H7 (cell line): ENCODE data around the gene PAIP1. TPM values are rescaled to one million over a fixed set of nuclear protein-coding genes. Genes with fewer than 3 reads are reported as not detected.

Experiments used
- total RNA-seq: library from RNA; depleted of rRNA; stranded (reverse); fragments of >200 nt; shearing (Covaris generic); gene quantifications from 2 replicates; pipeline ENCODE4 v1.2.3, GENCODE V29; 2014; rRNA removed

Gene PAIP1
- total RNA-seq, 1 experiment from 2014 or later = 117 TPM

Other genes with a start within 250 kb of the PAIP1 start
- gene HMGCS1, start 243.7 kb downstream of the PAIP1 start, total RNA-seq = 87.9 and 114 TPM in 2 replicates
- not detected in 2 replicates for gene CCL28, start 144.7 kb downstream of the PAIP1 start, total RNA-seq
- 5.5 and 6.3 TPM in 2 replicates for gene TMEM267, start 73.2 kb downstream of the PAIP1 start, total RNA-seq
- 20.1 and 24.8 TPM in 2 replicates for gene C5orf34, start 41.9 kb downstream of the PAIP1 start, total RNA-seq
- gene NNT, start 46.1 kb upstream of the PAIP1 start, total RNA-seq = 28.8 and 49.1 TPM in 2 replicates